ENCODE measurements around the gene UGT2B10.

The UGT2B10 gene

GRCh38 chr4:68871809-68872642 lies 56.2 kb downstream of the UGT2B10 start:
- no peak for DNase-seq (ENCODE audit: low spot score)

GRCh38 chr4:68872643-68873502 lies 57.1 kb downstream of the UGT2B10 start:
- no peak for DNase-seq (ENCODE audit: low spot score)

- DNase-seq (ENCODE audit: low spot score) = no peak
Measured at GRCh38 chr4:68874507-68874906, 58.7 kb downstream of the UGT2B10 start.

GRCh38 chr4:68877555-68877954 lies 61.8 kb downstream of the UGT2B10 start:
- DNase-seq (ENCODE audit: low spot score) = no peak

- DNase-seq (ENCODE audit: low spot score) = no peak
Measured at GRCh38 chr4:68878048-68878447, 62.3 kb downstream of the UGT2B10 start.

Measured in left forelimb (tissue), 1 donor.